HEK293 (cell line): ENCODE data around the gene PPARG.

Experiments used
- KLF1 ChIP-seq: fragments of 450-650 bp; formaldehyde crosslinking; IDR thresholded peaks from 2 replicates; pipeline ENCODE4 v1.5.1; 2016; ENCODE audit warnings: missing biosample characterization, missing genetic modification characterization
- PRDM6 ChIP-seq: fragments of 450-650 bp; formaldehyde crosslinking; IDR thresholded peaks from 2 replicates; pipeline ENCODE4 v1.5.1; 2017; ENCODE audit warnings: missing biosample characterization, missing genetic modification characterization
- SETDB1 ChIP-seq: IDR thresholded peaks from one replicate; pipeline ENCODE4 v1.6.1; 2017; ENCODE audit warnings: mild to moderate bottlenecking, low read length, moderate library complexity, mixed read lengths; ENCODE audit not compliant: insufficient read length
- SP3 ChIP-seq: fragments of 450-650 bp; formaldehyde crosslinking; IDR thresholded peaks from 2 replicates; pipeline ENCODE4 v1.5.1; 2016; ENCODE audit warnings: missing biosample characterization, missing genetic modification characterization
- ZBTB10 ChIP-seq: fragments of 450-650 bp; formaldehyde crosslinking; IDR thresholded peaks from 2 replicates; pipeline ENCODE4 v1.5.1; 2016; ENCODE audit warnings: missing biosample characterization, missing genetic modification characterization
- ZBTB20 ChIP-seq: fragments of 450-650 bp; formaldehyde crosslinking; IDR thresholded peaks from 2 replicates; pipeline ENCODE4 v1.5.1; 2016; ENCODE audit warnings: missing biosample characterization, missing genetic modification characterization
- ZIC2 ChIP-seq: fragments of 450-650 bp; formaldehyde crosslinking; IDR thresholded peaks from 2 replicates; pipeline ENCODE4 v1.5.1; 2016; ENCODE audit warnings: missing biosample characterization, missing genetic modification characterization
- ZNF24 ChIP-seq: fragments of 450-650 bp; formaldehyde crosslinking; IDR thresholded peaks from 2 replicates; pipeline ENCODE4 v1.5.1; 2016; ENCODE audit warnings: missing biosample characterization, missing genetic modification characterization
- ZNF302 ChIP-seq: fragments of 450-650 bp; formaldehyde crosslinking; IDR thresholded peaks from 2 replicates; pipeline ENCODE4 v1.5.1; 2016; ENCODE audit warnings: missing biosample characterization, missing genetic modification characterization, low read depth
- ZNF324 ChIP-seq: fragments of 450-650 bp; formaldehyde crosslinking; IDR thresholded peaks from 2 replicates; pipeline ENCODE4 v1.5.1; 2016; ENCODE audit warnings: missing biosample characterization, missing genetic modification characterization
- ZNF341 ChIP-seq: fragments of 450-650 bp; formaldehyde crosslinking; IDR thresholded peaks from 2 replicates; pipeline ENCODE4; 2016; ENCODE audit warnings: low read depth, missing biosample characterization, missing genetic modification characterization
- ZNF354C ChIP-seq: fragments of 450-650 bp; formaldehyde crosslinking; IDR thresholded peaks from 2 replicates; pipeline ENCODE4 v1.5.1; 2016; ENCODE audit warnings: missing biosample characterization, missing genetic modification characterization, low read depth, borderline replicate concordance
- ZNF37A ChIP-seq: fragments of 450-650 bp; IDR thresholded peaks from 2 replicates; pipeline ENCODE4 v1.5.1; 2018; ENCODE audit warnings: missing biosample characterization, missing genetic modification characterization
- ZNF555 ChIP-seq: fragments of 450-650 bp; formaldehyde crosslinking; conservative IDR thresholded peaks from 2 replicates; pipeline ENCODE4 v1.5.1; 2017; ENCODE audit warnings: missing biosample characterization, mild to moderate bottlenecking, missing genetic modification characterization, inconsistent platforms
- ZNF660 ChIP-seq: fragments of 450-650 bp; IDR thresholded peaks from 2 replicates; pipeline ENCODE4 v1.5.1; 2018; ENCODE audit warnings: missing biosample characterization, mild to moderate bottlenecking, missing genetic modification characterization
- ZNF747 ChIP-seq: fragments of 450-650 bp; formaldehyde crosslinking; IDR thresholded peaks from 2 replicates; pipeline ENCODE4 v1.5.1; 2016; ENCODE audit warnings: missing biosample characterization, missing genetic modification characterization
- ZNF792 ChIP-seq: fragments of 450-650 bp; formaldehyde crosslinking; IDR thresholded peaks from 2 replicates; pipeline ENCODE4 v1.5.1; 2016; ENCODE audit warnings: missing biosample characterization, missing genetic modification characterization
- ZSCAN23 ChIP-seq: fragments of 450-650 bp; formaldehyde crosslinking; IDR thresholded peaks from 2 replicates; pipeline ENCODE4 v1.5.1; 2016; ENCODE audit warnings: missing biosample characterization, missing genetic modification characterization
- TF ChIP-seq, protein P1 (sequence below): fragments of 450-650 bp; formaldehyde crosslinking; IDR thresholded peaks from 2 replicates; pipeline ENCODE4 v1.5.1; 2016; ENCODE audit warnings: missing biosample characterization, missing genetic modification characterization
- TF ChIP-seq, protein P2 (sequence below): fragments of 450-650 bp; formaldehyde crosslinking; IDR thresholded peaks from 2 replicates; pipeline ENCODE4 v1.5.1; 2016; ENCODE audit warnings: missing biosample characterization, missing genetic modification characterization
- TF ChIP-seq, protein P3 (sequence below): fragments of 450-650 bp; formaldehyde crosslinking; IDR thresholded peaks from 2 replicates; pipeline ENCODE4 v1.5.1; 2016; ENCODE audit warnings: missing biosample characterization, missing genetic modification characterization, borderline replicate concordance
- TF ChIP-seq, protein P4 (sequence below): fragments of 450-650 bp; formaldehyde crosslinking; IDR thresholded peaks from 2 replicates; pipeline ENCODE4 v1.5.1; 2016; ENCODE audit warnings: missing biosample characterization, missing genetic modification characterization, borderline replicate concordance

The PPARG gene

GRCh38 chr3:12286927-12287726 is 1.7 kb upstream of the PPARG start (continued):
- TF ChIP-seq, protein P1, sequence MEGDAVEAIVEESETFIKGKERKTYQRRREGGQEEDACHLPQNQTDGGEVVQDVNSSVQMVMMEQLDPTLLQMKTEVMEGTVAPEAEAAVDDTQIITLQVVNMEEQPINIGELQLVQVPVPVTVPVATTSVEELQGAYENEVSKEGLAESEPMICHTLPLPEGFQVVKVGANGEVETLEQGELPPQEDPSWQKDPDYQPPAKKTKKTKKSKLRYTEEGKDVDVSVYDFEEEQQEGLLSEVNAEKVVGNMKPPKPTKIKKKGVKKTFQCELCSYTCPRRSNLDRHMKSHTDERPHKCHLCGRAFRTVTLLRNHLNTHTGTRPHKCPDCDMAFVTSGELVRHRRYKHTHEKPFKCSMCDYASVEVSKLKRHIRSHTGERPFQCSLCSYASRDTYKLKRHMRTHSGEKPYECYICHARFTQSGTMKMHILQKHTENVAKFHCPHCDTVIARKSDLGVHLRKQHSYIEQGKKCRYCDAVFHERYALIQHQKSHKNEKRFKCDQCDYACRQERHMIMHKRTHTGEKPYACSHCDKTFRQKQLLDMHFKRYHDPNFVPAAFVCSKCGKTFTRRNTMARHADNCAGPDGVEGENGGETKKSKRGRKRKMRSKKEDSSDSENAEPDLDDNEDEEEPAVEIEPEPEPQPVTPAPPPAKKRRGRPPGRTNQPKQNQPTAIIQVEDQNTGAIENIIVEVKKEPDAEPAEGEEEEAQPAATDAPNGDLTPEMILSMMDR (tag by site-specific recombination) = peak; percentile 52
- 0 out of 2 replicates have a peak, but pooled peaks have one; percentile 25 for TF ChIP-seq ZNF324
- TF ChIP-seq ZNF555 (tag by site-specific recombination) = no peak
- peak; percentile 12; the same call in 1 of the 2 replicates for TF ChIP-seq KLF1 (tag by site-specific recombination)
- TF ChIP-seq ZNF660 (tag by site-specific recombination) = peak; percentile 77
- no peak for TF ChIP-seq ZNF24 (tag by site-specific recombination)
- no peak; the same call in 1 of the 2 replicates for TF ChIP-seq ZBTB10 (tag by site-specific recombination)
- TF ChIP-seq, protein P2, sequence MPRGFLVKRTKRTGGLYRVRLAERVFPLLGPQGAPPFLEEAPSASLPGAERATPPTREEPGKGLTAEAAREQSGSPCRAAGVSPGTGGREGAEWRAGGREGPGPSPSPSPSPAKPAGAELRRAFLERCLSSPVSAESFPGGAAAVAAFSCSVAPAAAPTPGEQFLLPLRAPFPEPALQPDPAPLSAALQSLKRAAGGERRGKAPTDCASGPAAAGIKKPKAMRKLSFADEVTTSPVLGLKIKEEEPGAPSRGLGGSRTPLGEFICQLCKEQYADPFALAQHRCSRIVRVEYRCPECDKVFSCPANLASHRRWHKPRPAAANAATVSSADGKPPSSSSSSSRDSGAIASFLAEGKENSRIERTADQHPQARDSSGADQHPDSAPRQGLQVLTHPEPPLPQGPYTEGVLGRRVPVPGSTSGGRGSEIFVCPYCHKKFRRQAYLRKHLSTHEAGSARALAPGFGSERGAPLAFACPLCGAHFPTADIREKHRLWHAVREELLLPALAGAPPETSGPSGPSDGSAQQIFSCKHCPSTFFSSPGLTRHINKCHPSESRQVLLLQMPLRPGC (tag by site-specific recombination) = no peak
- TF ChIP-seq ZNF354C (tag by site-specific recombination) = no peak
- TF ChIP-seq ZNF302 (tag by site-specific recombination) = no peak
- no peak for TF ChIP-seq SETDB1
- no peak for TF ChIP-seq ZNF747 (tag by site-specific recombination)
- TF ChIP-seq, protein P3, sequence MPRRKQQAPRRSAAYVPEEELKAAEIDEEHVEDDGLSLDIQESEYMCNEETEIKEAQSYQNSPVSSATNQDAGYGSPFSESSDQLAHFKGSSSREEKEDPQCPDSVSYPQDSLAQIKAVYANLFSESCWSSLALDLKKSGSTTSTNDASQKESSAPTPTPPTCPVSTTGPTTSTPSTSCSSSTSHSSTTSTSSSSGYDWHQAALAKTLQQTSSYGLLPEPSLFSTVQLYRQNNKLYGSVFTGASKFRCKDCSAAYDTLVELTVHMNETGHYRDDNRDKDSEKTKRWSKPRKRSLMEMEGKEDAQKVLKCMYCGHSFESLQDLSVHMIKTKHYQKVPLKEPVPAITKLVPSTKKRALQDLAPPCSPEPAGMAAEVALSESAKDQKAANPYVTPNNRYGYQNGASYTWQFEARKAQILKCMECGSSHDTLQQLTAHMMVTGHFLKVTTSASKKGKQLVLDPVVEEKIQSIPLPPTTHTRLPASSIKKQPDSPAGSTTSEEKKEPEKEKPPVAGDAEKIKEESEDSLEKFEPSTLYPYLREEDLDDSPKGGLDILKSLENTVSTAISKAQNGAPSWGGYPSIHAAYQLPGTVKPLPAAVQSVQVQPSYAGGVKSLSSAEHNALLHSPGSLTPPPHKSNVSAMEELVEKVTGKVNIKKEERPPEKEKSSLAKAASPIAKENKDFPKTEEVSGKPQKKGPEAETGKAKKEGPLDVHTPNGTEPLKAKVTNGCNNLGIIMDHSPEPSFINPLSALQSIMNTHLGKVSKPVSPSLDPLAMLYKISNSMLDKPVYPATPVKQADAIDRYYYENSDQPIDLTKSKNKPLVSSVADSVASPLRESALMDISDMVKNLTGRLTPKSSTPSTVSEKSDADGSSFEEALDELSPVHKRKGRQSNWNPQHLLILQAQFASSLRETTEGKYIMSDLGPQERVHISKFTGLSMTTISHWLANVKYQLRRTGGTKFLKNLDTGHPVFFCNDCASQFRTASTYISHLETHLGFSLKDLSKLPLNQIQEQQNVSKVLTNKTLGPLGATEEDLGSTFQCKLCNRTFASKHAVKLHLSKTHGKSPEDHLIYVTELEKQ (tag by site-specific recombination) = no peak
- 0 out of 2 replicates have a peak, but pooled peaks have one; percentile 27 for TF ChIP-seq ZSCAN23 (tag by site-specific recombination)
- peak; percentile 33 for TF ChIP-seq ZBTB20
- TF ChIP-seq, protein P4, sequence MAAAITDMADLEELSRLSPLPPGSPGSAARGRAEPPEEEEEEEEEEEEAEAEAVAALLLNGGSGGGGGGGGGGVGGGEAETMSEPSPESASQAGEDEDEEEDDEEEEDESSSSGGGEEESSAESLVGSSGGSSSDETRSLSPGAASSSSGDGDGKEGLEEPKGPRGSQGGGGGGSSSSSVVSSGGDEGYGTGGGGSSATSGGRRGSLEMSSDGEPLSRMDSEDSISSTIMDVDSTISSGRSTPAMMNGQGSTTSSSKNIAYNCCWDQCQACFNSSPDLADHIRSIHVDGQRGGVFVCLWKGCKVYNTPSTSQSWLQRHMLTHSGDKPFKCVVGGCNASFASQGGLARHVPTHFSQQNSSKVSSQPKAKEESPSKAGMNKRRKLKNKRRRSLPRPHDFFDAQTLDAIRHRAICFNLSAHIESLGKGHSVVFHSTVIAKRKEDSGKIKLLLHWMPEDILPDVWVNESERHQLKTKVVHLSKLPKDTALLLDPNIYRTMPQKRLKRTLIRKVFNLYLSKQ (tag by site-specific recombination) = no peak
- TF ChIP-seq ZNF341 = no peak
- no peak for TF ChIP-seq PRDM6 (tag by site-specific recombination)
- TF ChIP-seq SP3 (tag by site-specific recombination) = peak; percentile 36; the same call in 1 of the 2 replicates
- TF ChIP-seq ZNF37A (tag by site-specific recombination) = no peak
- TF ChIP-seq ZIC2 = peak; percentile 24; the same call in 1 of the 2 replicates
- 0 out of 2 replicates have a peak, but pooled peaks have one; percentile 49 for TF ChIP-seq ZNF792 (tag by site-specific recombination)
